ENCODE measurements around the gene IL1R2.

IL1R2 gene

GRCh38 chr2:102006886-102007278 lies 15.1 kb downstream of the IL1R2 start:
- no peak overlapping the region for H3K4me3 ChIP-seq (ENCODE audit: low read depth, low read length)
- no peak for DNase-seq (ENCODE audit: low read depth)
- TF ChIP-seq, protein P1, sequence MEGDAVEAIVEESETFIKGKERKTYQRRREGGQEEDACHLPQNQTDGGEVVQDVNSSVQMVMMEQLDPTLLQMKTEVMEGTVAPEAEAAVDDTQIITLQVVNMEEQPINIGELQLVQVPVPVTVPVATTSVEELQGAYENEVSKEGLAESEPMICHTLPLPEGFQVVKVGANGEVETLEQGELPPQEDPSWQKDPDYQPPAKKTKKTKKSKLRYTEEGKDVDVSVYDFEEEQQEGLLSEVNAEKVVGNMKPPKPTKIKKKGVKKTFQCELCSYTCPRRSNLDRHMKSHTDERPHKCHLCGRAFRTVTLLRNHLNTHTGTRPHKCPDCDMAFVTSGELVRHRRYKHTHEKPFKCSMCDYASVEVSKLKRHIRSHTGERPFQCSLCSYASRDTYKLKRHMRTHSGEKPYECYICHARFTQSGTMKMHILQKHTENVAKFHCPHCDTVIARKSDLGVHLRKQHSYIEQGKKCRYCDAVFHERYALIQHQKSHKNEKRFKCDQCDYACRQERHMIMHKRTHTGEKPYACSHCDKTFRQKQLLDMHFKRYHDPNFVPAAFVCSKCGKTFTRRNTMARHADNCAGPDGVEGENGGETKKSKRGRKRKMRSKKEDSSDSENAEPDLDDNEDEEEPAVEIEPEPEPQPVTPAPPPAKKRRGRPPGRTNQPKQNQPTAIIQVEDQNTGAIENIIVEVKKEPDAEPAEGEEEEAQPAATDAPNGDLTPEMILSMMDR (IDR thresholded peaks at IDR 0.05; ENCODE audit: control insufficient read depth, extremely low read depth, insufficient read depth) = no peak

DNA sequence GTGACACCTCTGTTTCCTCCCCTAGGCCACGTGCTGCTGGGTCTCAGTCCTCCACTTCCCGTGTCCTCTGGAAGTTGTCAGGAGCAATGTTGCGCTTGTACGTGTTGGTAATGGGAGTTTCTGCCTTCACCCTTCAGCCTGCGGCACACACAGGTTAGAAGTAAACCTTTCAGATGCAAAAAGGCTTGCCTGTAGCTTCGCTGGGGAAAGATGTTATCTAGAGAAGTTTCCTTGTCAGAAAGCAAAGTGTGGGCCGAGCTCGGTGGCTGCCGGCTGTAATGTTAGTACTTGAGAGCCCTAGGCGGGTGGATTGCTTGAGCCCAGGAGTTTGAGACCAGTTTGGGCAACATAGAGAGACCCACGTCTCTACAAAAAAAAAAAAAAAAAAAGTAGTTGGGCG lies 16.7 kb downstream of the IL1R2 start:
- no peak for DNase-seq (ENCODE audit: low read depth)
- no peak overlapping the region for H3K4me3 ChIP-seq (ENCODE audit: low read depth, low read length)
- TF ChIP-seq, protein P1 (IDR thresholded peaks at IDR 0.05; ENCODE audit: control insufficient read depth, extremely low read depth, insufficient read depth) = no peak

DNA sequence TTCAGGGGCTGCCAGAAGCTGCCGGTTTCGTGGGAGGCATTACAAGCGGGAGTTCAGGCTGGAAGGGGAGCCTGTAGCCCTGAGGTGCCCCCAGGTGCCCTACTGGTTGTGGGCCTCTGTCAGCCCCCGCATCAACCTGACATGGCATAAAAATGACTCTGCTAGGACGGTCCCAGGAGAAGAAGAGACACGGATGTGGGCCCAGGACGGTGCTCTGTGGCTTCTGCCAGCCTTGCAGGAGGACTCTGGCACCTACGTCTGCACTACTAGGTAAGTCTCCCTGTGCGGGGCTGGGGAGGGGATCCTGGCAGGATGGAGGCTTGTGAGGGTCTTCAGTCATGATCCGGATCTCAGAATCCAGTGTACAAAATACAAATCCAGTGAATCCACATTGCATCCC lies 17.8 kb downstream of the IL1R2 start:
- H3K4me3 ChIP-seq (ENCODE audit: low read depth, low read length) = no peak overlapping the region
- TF ChIP-seq, protein P1 (IDR thresholded peaks at IDR 0.05; ENCODE audit: control insufficient read depth, extremely low read depth, insufficient read depth) = no peak
- no peak for DNase-seq (ENCODE audit: low read depth)

GRCh38 chr2:102010902-102011301 lies 19.1 kb downstream of the IL1R2 start:
- no peak overlapping the region for H3K4me3 ChIP-seq (ENCODE audit: low read depth, low read length)
- TF ChIP-seq, protein P1 (IDR thresholded peaks at IDR 0.05; ENCODE audit: control insufficient read depth, extremely low read depth, insufficient read depth) = no peak
- no peak for DNase-seq (ENCODE audit: low read depth)

- no peak for DNase-seq (ENCODE audit: low read depth)
- TF ChIP-seq, protein P1 (IDR thresholded peaks at IDR 0.05; ENCODE audit: control insufficient read depth, extremely low read depth, insufficient read depth) = no peak
- H3K4me3 ChIP-seq (ENCODE audit: low read depth, low read length) = no peak overlapping the region
These were observed 20.4 kb downstream of the IL1R2 start for GRCh38 chr2:102012061-102012614.

- H3K4me3 ChIP-seq (ENCODE audit: low read depth, low read length) = no peak overlapping the region
- TF ChIP-seq, protein P1 (IDR thresholded peaks at IDR 0.05; ENCODE audit: control insufficient read depth, extremely low read depth, insufficient read depth) = no peak
- DNase-seq (ENCODE audit: low read depth) = no peak
These were observed 21.7 kb downstream of the IL1R2 start for GRCh38 chr2:102013206-102014040.

GRCh38 chr2:102014041-102014345 lies 22.2 kb downstream of the IL1R2 start:
- H3K4me3 ChIP-seq (ENCODE audit: low read depth, low read length) = no peak overlapping the region
- no peak for DNase-seq (ENCODE audit: low read depth)
- TF ChIP-seq, protein P1 (IDR thresholded peaks at IDR 0.05; ENCODE audit: control insufficient read depth, extremely low read depth, insufficient read depth) = no peak
